Naive thymus-derived CD4-positive, alpha-beta T cell (primary cell): Measurements from ENCODE around the gene CDK14. TPM values are rescaled to one million over a fixed set of nuclear protein-coding genes. Genes with fewer than 3 reads are reported as not detected.

ENCODE experiments used
- ATAC-seq: fragments of 150-1000 bp; cut with Tn5 transposase; 2 replicates; pipeline ENCODE4 v1.10.0; 2021; ENCODE audit warnings: mild to moderate bottlenecking, moderate library complexity
- CTCF ChIA-PET: fragments of 350-600 bp; sonication (Branson Sonifier 250); formaldehyde crosslinking; loops from one replicate; lab custom pipeline; 2021; ENCODE audit warnings: antibody characterized with exemption; lab: Charles Lee
- POLR2A ChIA-PET: fragments of 350-600 bp; sonication (Branson Sonifier 250); formaldehyde crosslinking; loops from one replicate; lab custom pipeline; 2021; ENCODE audit warnings: antibody characterized with exemption, inconsistent platforms; lab: Charles Lee
- DNase-seq, 9 donors: peaks; one replicate each; pipeline versions ENCODE4 v3.0.0 to v3.0.0-alpha.2; 2020 to 2022; ENCODE audit warnings: mixed read lengths in 1 of 9
- H3K27ac ChIP-seq: one replicate; pipeline ENCODE4 v1.7.0; 2013; ENCODE audit warnings: mild to moderate bottlenecking, low read depth, low read length, moderate library complexity
- H3K27me3 ChIP-seq, 2 donors: one replicate each; pipeline ENCODE4 v1.7.0; 2013; ENCODE audit warnings: low read length in 2 of 2, mild to moderate bottlenecking in 2 of 2, moderate library complexity in 2 of 2; ENCODE audit not compliant: control insufficient read depth in 2 of 2, insufficient read depth in 2 of 2
- H3K36me3 ChIP-seq, 3 experiments: 1 replicate in 2 of 3; 2 replicates in 1 of 3; pipeline ENCODE4 v1.7.0; 2013; ENCODE audit warnings: low read length in 3 of 3, mild to moderate bottlenecking in 3 of 3, moderate library complexity in 1 of 3; ENCODE audit not compliant: insufficient read depth in 3 of 3, control insufficient read depth in 2 of 3
- H3K4me1 ChIP-seq, 2 donors: one replicate each; pipeline ENCODE4 v1.7.0; 2013; ENCODE audit warnings: low read length in 2 of 2, mild to moderate bottlenecking in 2 of 2, moderate library complexity in 1 of 2; ENCODE audit not compliant: control insufficient read depth in 2 of 2, insufficient read depth in 2 of 2
- H3K4me3 ChIP-seq: 2 replicates; pipeline ENCODE4 v1.7.0; 2013; ENCODE audit warnings: mild to moderate bottlenecking, low read length
- H3K9me3 ChIP-seq, 3 experiments: 1 replicate in 2 of 3; 2 replicates in 1 of 3; pipeline ENCODE4 v1.7.0; 2013; ENCODE audit warnings: low read length in 3 of 3; ENCODE audit not compliant: control insufficient read depth in 2 of 3
- H3K27ac Mint-ChIP-seq, 9 donors: one replicate each; pipeline ENCODE4 v1.8.0; 2020 to 2022; ENCODE audit warnings: mixed read lengths in 9 of 9, mild to moderate bottlenecking in 8 of 9, moderate library complexity in 5 of 9, inconsistent platforms in 2 of 9
- H3K27me3 Mint-ChIP-seq, 5 donors: one replicate each; pipeline ENCODE4 v1.8.0; 2021 to 2022; ENCODE audit warnings: mixed read lengths in 5 of 5, mild to moderate bottlenecking in 1 of 5
- H3K36me3 Mint-ChIP-seq, 5 donors: one replicate each; pipeline ENCODE4 v1.8.0; 2020 to 2022; ENCODE audit warnings: mixed read lengths in 5 of 5, mild to moderate bottlenecking in 3 of 5, inconsistent platforms in 1 of 5
- H3K4me1 Mint-ChIP-seq, 7 donors: one replicate each; pipeline ENCODE4 v1.8.0; 2020 to 2022; ENCODE audit warnings: mixed read lengths in 7 of 7, mild to moderate bottlenecking in 3 of 7, inconsistent platforms in 1 of 7
- H3K4me3 Mint-ChIP-seq, 10 donors: one replicate each; pipeline ENCODE4 v1.8.0; 2020 to 2022; ENCODE audit warnings: mild to moderate bottlenecking in 10 of 10, mixed read lengths in 10 of 10, moderate library complexity in 6 of 10, inconsistent platforms in 2 of 10
- H3K9me3 Mint-ChIP-seq, 11 donors: one replicate each; pipeline ENCODE4 v1.8.0; 2020 to 2022; ENCODE audit warnings: mixed read lengths in 11 of 11, mild to moderate bottlenecking in 4 of 11, inconsistent platforms in 1 of 11, moderate library complexity in 1 of 11
- intact Hi-C, 2 donors: fragments of 100-400 bp; cut with micrococcal nuclease; formaldehyde crosslinking; loops; one replicate each; pipeline ENCODE4 v1.15.1; 2023
- polyA plus RNA-seq, 2 donors: library from polyadenylated mRNA; unstranded; fragments of 300-500 nt; fragmentation: Illumina TruSeq; gene quantifications; one replicate each; pipeline ENCODE4 v1.2.3, GENCODE V29; 2021
- total RNA-seq, 6 experiments: library from RNA in 5 of 6; stranded (reverse) in 5 of 6; gene quantifications; 1 replicate in 5 of 6; 2 replicates in 1 of 6; pipeline ENCODE4 v1.2.3 and lab custom pipeline; 2021 to 2026

The CDK14 gene
- total and polyA plus RNA-seq, 7 experiments from 2014 or later: 0.05 to 9.9 (median 0.72) TPM; not detected in 1

- DNase-seq: no peak
- Mint-ChIP-seq H3K27me3 (peaks cover 0 to 8% (median 0%) of the 10 kb centered on the region in 5 donors), H3K4me3 (no peak overlapping the region), H3K36me3 (no peaks in the 10 kb centered on the region), H3K4me1 (no peaks in the 10 kb centered on the region), H3K27ac (no peak overlapping the region), H3K9me3 (peaks cover 0 to 4% (median 0%) of the 10 kb centered on the region in 11 donors)
- Histone ChIP-seq H3K27ac (no peak overlapping the region), H3K9me3 (no peaks in the 10 kb centered on the region), H3K4me3 (no peak overlapping the region), H3K27me3 (no peaks in the 10 kb centered on the region), H3K36me3 (no peaks in the 10 kb centered on the region), H3K4me1 (no peaks in the 10 kb centered on the region)
- intact Hi-C loops: no loop called here
- ChIA-PET POLR2A (no interaction called here), CTCF (no interaction called here)
- ATAC-seq: no peak
Measured at GRCh38 chr7:90951229-90951628, 355.1 kb downstream of the CDK14 start.

DNA sequence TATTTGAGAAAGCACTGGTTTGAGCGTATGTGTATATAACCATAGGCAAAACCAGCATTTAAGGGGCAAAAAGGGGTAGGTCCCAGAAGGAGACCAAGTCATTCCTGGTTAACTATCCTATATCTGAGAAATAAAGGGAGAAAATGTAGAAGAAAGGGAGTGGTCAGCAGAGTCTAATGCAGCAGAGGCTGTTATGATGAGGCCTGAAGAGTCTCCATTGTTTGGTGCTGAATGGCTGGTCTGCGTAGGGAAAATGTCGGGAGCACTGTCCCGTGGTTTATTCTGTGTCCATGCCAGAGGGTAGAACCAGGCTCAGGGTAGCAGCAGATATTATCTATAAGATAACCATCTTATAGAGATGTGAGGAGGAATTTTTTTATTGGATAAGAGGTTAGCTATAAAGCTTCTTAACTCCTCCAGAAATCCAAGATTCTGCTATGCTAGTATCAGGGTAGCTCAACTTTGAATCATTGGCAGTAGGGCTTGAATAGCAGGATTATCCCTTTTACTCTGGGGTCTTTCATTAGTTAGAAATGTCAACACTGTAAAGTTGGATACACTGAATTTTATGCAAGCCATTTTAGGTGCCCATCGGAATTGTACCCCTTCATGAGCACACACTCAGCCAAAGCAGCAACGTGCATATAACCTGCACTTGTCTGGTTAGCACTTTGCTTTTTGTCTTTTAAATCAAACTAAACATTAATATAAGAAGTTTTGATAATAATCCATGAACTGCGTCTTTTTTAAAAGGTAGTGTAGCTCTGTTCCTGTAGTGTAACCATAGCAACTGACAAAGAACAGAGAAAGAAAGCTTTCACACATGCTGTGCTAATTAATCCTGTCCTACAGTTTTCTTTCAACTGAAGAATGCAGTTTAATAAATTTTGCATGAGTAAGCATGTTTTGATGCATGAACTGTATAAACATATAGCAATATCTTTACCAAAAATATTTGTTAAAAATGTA is 356.1 kb downstream of the CDK14 start:
- ChIA-PET POLR2A (no interaction called here), CTCF (no interaction called here)
- intact Hi-C loops: no loop called here
- no peak overlapping the region for H3K27ac ChIP-seq
- Mint-ChIP-seq H3K36me3 (no peaks in the 10 kb centered on the region), H3K9me3 (peaks cover 0 to 1% (median 0%) of the 10 kb centered on the region in 11 donors), H3K27me3 (peaks cover 0 to under 1% (median 0%) of the 10 kb centered on the region in 5 donors), H3K4me1 (no peaks in the 10 kb centered on the region), H3K4me3 (no peak overlapping the region), H3K27ac (no peak overlapping the region)
- H3K9me3 ChIP-seq: no peaks in the 10 kb centered on the region
- H3K36me3 ChIP-seq: no peaks in the 10 kb centered on the region
- H3K27me3 ChIP-seq: no peaks in the 10 kb centered on the region
- no peak overlapping the region for H3K4me3 ChIP-seq
- ATAC-seq (no peak), DNase-seq (no peak)
- no peaks in the 10 kb centered on the region for H3K4me1 ChIP-seq

GRCh38 chr7:90955641-90956207 is 359.6 kb downstream of the CDK14 start:
- no peak overlapping the region for H3K4me3 ChIP-seq
- ChIA-PET POLR2A (no interaction called here), CTCF (no interaction called here)
- Mint-ChIP-seq H3K27ac (no peak overlapping the region), H3K4me3 (no peak overlapping the region), H3K36me3 (no peaks in the 10 kb centered on the region), H3K9me3 (no peaks in the 10 kb centered on the region), H3K27me3 (no peaks in the 10 kb centered on the region), H3K4me1 (no peaks in the 10 kb centered on the region)
- ATAC-seq (no peak), DNase-seq (no peak)
- H3K27me3 ChIP-seq: no peaks in the 10 kb centered on the region
- H3K36me3 ChIP-seq: no peaks in the 10 kb centered on the region
- no peaks in the 10 kb centered on the region for H3K9me3 ChIP-seq
- H3K27ac ChIP-seq: no peak overlapping the region
- intact Hi-C loops: no loop called here
- no peaks in the 10 kb centered on the region for H3K4me1 ChIP-seq

DNA sequence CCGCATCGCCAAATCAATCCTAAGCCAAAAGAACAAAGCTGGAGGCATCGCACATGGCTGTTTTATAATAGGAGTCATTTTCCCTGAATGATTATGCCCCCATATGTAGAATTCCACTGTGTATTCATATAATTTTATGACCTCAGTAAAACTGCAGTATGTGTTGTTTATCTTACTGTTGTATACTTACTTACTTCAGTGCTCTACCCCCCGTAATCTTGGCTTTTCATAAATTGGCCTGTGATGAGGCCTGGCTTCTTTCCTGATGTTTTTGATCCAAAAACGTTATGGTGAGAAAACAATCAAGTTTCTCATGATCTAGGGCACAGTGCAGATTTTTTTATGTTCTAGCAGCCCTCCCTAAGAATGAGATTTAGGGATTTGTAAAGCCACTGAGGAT is 361.8 kb downstream of the CDK14 start:
- Mint-ChIP-seq H3K27me3 (no peaks in the 10 kb centered on the region), H3K36me3 (no peaks in the 10 kb centered on the region), H3K4me1 (no peaks in the 10 kb centered on the region), H3K9me3 (peaks cover 0 to under 1% (median 0%) of the 10 kb centered on the region in 11 donors), H3K4me3 (no peak overlapping the region), H3K27ac (no peak overlapping the region)
- ChIA-PET POLR2A (no interaction called here), CTCF (no interaction called here)
- no peaks in the 10 kb centered on the region for H3K27me3 ChIP-seq
- DNase-seq: no peak
- intact Hi-C loops: no loop called here
- H3K27ac ChIP-seq: no peak overlapping the region
- H3K36me3 ChIP-seq: no peaks in the 10 kb centered on the region
- H3K9me3 ChIP-seq: no peaks in the 10 kb centered on the region
- no peaks in the 10 kb centered on the region for H3K4me1 ChIP-seq
- H3K4me3 ChIP-seq: no peak overlapping the region
- no peak for ATAC-seq

GRCh38 chr7:90958647-90959046 is 362.5 kb downstream of the CDK14 start:
- H3K36me3 Mint-ChIP-seq: no peaks in the 10 kb centered on the region
- intact Hi-C loops: no loop called here
- no peak overlapping the region for H3K4me3 ChIP-seq
- no peak overlapping the region for H3K4me3 Mint-ChIP-seq
- no peaks in the 10 kb centered on the region for H3K27me3 Mint-ChIP-seq
- no peaks in the 10 kb centered on the region for H3K9me3 ChIP-seq
- H3K9me3 Mint-ChIP-seq: peaks cover 0 to 5% (median 0%) of the 10 kb centered on the region in 11 donors
- no peak overlapping the region for H3K27ac ChIP-seq
- H3K4me1 Mint-ChIP-seq: no peaks in the 10 kb centered on the region
- H3K4me1 ChIP-seq: no peaks in the 10 kb centered on the region
- H3K36me3 ChIP-seq: no peaks in the 10 kb centered on the region
- no peak overlapping the region for H3K27ac Mint-ChIP-seq
- no peak for DNase-seq
- no peaks in the 10 kb centered on the region for H3K27me3 ChIP-seq
- no peak for ATAC-seq
- ChIA-PET POLR2A (no interaction called here), CTCF (no interaction called here)

DNA sequence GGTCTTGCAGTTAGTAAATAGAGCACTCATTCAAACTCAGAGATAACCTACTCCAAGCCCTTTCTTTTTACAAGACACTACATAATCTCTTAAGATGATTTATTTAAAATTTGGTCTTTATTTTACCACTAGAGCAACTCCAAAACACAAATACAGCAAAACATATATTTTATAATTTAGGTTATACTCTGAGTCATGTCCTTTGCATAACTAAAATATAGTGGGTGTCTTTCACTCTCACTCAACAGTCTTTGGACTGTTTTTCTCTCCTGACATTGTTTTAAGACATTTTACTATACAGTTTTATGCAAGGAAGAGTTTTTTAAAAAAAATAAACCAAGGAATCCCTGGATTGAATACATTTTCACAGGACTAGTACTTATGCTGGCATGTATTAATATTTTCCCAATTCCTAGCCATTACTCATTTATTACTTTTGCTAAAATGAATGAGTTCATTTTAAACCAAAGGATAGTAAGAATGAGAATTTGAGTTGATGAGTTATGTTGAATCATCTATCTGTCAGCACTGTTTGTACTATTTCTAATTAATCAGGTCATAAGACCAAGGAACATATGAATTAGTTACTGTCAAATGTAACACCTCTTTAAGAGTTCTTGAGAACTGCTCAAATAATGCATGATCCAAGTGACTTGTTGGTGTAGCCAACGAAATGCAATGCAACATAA is 365.1 kb downstream of the CDK14 start:
- no peak overlapping the region for H3K4me3 Mint-ChIP-seq
- H3K36me3 ChIP-seq: no peaks in the 10 kb centered on the region

More for the DNA sequence above, 365.1 kb downstream of the CDK14 start:
- Histone ChIP-seq H3K4me3 (no peak overlapping the region), H3K9me3 (no peaks in the 10 kb centered on the region), H3K4me1 (no peaks in the 10 kb centered on the region), H3K27ac (no peak overlapping the region), H3K27me3 (no peaks in the 10 kb centered on the region)
- ATAC-seq (no peak), DNase-seq (no peak)
- intact Hi-C loops: no loop called here
- H3K36me3 Mint-ChIP-seq: no peaks in the 10 kb centered on the region
- no peak overlapping the region for H3K27ac Mint-ChIP-seq
- H3K4me1 Mint-ChIP-seq: peaks cover 0 to 1% (median 0%) of the 10 kb centered on the region in 7 donors
- no peaks in the 10 kb centered on the region for H3K27me3 Mint-ChIP-seq
- H3K9me3 Mint-ChIP-seq: peaks cover 0 to 5% (median 0%) of the 10 kb centered on the region in 11 donors
- ChIA-PET POLR2A (no interaction called here), CTCF (no interaction called here)
